HG02884 (cell line): ENCODE results near the gene SLC45A3.

ENCODE experiments used
- ATAC-seq: cut with Tn5 transposase; IDR thresholded peaks from one replicate; pipeline ENCODE4 v1.9.1; 2021; ENCODE audit warnings: mild to moderate bottlenecking, moderate library complexity; ENCODE audit not compliant: unreplicated experiment

The SLC45A3 gene

DNA sequence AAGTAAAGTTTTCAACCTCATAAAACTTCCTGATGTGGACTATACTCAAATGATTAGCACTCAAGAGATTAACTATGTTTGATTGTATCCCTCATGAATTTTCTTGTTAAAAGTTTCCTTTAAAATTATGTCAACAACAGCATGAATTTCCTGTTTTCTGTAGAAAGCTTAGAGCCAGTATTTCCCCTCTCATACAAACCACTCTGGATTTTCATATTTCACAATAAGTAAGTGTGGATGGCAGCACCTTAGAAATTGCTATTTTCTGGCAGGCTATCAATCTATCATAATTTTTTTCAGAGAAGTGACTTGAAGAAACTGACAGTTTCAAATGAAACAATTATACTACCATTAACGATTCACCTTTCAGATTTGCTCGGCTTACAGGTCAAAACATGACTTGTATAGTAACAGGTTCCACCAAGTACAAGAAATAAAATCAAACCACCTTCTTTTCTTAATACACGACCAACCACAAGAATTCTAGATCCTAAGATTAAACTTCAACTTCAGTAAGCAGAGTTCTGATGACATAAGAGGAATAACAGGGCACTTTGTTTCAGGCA lies 69.3 kb downstream of the SLC45A3 start:
- ATAC-seq, result no peak

DNA sequence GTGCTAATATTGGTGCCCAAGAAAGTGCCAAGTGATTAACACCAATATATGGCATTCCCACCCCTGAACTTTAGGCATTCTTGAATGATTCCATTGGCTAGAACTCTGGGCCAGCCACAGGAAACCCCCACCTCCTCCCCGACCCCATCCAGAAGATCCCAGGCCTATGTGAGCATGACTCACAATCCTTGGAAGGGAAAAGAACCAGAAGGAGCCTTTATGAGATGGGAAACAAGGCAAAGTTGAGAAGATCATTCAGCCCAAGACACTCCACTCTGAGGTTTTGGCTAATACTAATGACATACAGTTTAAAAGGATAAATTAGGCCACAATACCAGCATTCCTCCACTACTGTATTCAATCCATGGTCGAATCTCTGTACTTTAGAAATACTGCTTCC lies 70.3 kb downstream of the SLC45A3 start:
- no peak for ATAC-seq
